GM06990 (cell line): ENCODE data around the gene JAKMIP1.

Experiments used
- DNase-seq: peaks from one replicate; pipeline ENCODE4 v3.0.0-alpha.2; 2011; ENCODE audit not compliant: insufficient read length; ENCODE audit errors: extremely low read depth
- H3K27me3 ChIP-seq: replicated peaks from 2 replicates; pipeline ENCODE4 v1.6.0; 2011; ENCODE audit warnings: low read length; ENCODE audit not compliant: control insufficient read depth, insufficient read depth
- H3K36me3 ChIP-seq: 2 replicates; pipeline ENCODE4 v1.5.1; 2011; ENCODE audit warnings: low read length; ENCODE audit not compliant: control insufficient read depth, insufficient read depth
- H3K4me3 ChIP-seq: replicated peaks from 2 replicates; pipeline ENCODE4 v1.5.1; 2011; ENCODE audit warnings: low read depth, mild to moderate bottlenecking, control low read depth, low read length
- CTCF ChIP-seq: IDR thresholded peaks from 2 replicates; pipeline ENCODE4 v1.5.1; 2011; ENCODE audit warnings: low read length, control low read depth, mild to moderate bottlenecking, inconsistent platforms; ENCODE audit not compliant: insufficient read depth, poor library complexity, severe bottlenecking

JAKMIP1 gene

GRCh38 chr4:6071191-6071958 lies 129.0 kb downstream of the JAKMIP1 start:
- H3K4me3 ChIP-seq, result no peak overlapping the region
- H3K36me3 ChIP-seq, result no peaks in the 10 kb centered on the region
- no peaks in the 10 kb centered on the region; the same call in 1 of the 2 replicates for H3K27me3 ChIP-seq
- no peak for DNase-seq
- TF ChIP-seq CTCF, result no peak

- no peak for TF ChIP-seq CTCF
- Histone ChIP-seq H3K36me3 (no peaks in the 10 kb centered on the region), H3K4me3 (no peak overlapping the region), H3K27me3 (no peaks in the 10 kb centered on the region; the same call in 1 of the 2 replicates)
- no peak for DNase-seq
Observed at GRCh38 chr4:6069845-6070709, 130.3 kb downstream of the JAKMIP1 start.

- Histone ChIP-seq H3K4me3 (no peak overlapping the region), H3K27me3 (no peaks in the 10 kb centered on the region; the same call in 1 of the 2 replicates), H3K36me3 (no peaks in the 10 kb centered on the region)
- TF ChIP-seq CTCF, result no peak
- DNase-seq, result no peak
Observed at GRCh38 chr4:6068986-6069385, 131.4 kb downstream of the JAKMIP1 start.

- no peak for DNase-seq
- Histone ChIP-seq H3K4me3 (no peak overlapping the region), H3K27me3 (no peaks in the 10 kb centered on the region), H3K36me3 (no peaks in the 10 kb centered on the region)
- no peak for TF ChIP-seq CTCF
Observed at GRCh38 chr4:6065934-6066590, 134.3 kb downstream of the JAKMIP1 start.

GRCh38 chr4:6065166-6065565 lies 135.2 kb downstream of the JAKMIP1 start:
- TF ChIP-seq CTCF, result no peak
- no peak for DNase-seq
- H3K36me3 ChIP-seq, result no peaks in the 10 kb centered on the region

More at GRCh38 chr4:6065166-6065565, 135.2 kb downstream of the JAKMIP1 start:
- no peaks in the 10 kb centered on the region for H3K27me3 ChIP-seq
- no peak overlapping the region for H3K4me3 ChIP-seq
